ENCODE measurements around the gene ARFGAP1. TPM values are rescaled to one million over a fixed set of nuclear protein-coding genes. Genes with fewer than 3 reads are reported as not detected.
"Not testable (repeated sequence)": the region's sequence is repeated elsewhere in the genome, so short reads cannot be mapped to it uniquely, and the experiment has no call there.

The ARFGAP1 gene
- total RNA-seq, 1 donor from 2014 or later: 44.7 TPM

DNA sequence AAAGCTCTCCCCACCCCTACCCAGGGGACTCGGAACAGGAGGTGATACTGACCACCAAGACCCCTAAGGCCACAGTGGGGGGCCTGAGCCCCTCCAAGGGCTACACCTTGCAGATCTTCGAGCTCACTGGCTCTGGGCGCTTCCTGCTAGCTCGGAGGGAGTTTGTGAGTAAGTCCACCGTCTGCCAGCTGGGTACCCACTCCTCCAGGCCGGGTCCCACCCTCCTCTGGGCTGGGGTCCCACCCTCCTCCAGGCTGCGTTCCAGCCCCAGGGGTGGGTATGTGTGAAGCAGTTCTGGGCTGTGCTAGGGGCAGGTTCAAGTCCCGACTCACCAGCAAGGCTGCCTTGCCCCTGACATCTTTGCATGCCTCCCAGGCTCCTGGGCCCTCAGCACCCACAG lies 32.8 kb downstream of the ARFGAP1 start:
- H3K36me3 ChIP-seq: no peaks in the 10 kb centered on the region
- intact Hi-C loops (cut with DNase I): no loop called here
- DNase-seq (ENCODE audit: extremely low spot score in 2 of 2): no peak
- H3K27me3 ChIP-seq: no peaks in the 10 kb centered on the region
- TF ChIP-seq POLR2A (IDR thresholded peaks at IDR 0.05) (no peak), POLR2AphosphoS5 (IDR thresholded peaks at IDR 0.05; ENCODE audit: insufficient read depth in 1 of 2, low read depth in 1 of 2) (no peak)
- TF ChIP-seq, protein P1, sequence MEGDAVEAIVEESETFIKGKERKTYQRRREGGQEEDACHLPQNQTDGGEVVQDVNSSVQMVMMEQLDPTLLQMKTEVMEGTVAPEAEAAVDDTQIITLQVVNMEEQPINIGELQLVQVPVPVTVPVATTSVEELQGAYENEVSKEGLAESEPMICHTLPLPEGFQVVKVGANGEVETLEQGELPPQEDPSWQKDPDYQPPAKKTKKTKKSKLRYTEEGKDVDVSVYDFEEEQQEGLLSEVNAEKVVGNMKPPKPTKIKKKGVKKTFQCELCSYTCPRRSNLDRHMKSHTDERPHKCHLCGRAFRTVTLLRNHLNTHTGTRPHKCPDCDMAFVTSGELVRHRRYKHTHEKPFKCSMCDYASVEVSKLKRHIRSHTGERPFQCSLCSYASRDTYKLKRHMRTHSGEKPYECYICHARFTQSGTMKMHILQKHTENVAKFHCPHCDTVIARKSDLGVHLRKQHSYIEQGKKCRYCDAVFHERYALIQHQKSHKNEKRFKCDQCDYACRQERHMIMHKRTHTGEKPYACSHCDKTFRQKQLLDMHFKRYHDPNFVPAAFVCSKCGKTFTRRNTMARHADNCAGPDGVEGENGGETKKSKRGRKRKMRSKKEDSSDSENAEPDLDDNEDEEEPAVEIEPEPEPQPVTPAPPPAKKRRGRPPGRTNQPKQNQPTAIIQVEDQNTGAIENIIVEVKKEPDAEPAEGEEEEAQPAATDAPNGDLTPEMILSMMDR (IDR thresholded peaks at IDR 0.05): no peak
- H3K4me3 ChIP-seq: no peak overlapping the region
- no peaks in the 10 kb centered on the region for H3K4me1 ChIP-seq
- no peaks in the 10 kb centered on the region for H3K9me3 ChIP-seq
- no peak overlapping the region for H3K27ac ChIP-seq

DNA sequence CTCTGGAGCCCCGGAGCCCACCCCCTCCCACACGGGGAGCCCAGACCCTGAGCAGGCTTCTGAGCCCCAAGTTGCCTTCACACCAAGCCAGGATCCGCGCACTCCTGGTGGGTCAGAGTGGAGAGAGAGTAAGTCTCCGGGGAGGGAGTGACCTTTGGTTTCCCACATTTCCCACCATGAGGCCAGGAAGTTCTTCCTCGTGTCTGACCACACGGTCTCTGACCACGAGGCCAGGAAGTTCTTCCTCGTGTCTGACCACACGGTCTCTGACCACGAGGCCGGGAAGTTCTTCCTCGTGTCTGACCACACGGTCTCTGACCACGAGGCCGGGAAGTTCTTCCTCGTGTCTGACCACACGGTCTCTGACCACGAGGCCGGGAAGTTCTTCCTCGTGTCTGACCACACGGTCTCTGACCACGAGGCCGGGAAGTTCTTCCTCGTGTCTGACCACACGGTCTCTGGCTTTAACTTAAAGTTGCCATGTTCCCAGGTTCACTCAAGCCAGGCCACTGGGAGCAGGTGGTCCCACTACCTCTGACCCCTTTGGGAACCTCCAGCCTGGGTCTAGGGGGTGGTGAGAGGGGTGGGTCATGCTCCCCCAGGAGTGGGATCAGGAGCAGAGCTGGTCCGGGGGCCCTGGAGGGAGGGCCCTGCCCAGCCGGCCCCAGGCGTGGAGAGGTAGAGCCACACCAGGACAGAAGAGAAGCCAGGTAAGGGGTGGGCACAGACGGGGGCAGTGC lies 33.5 kb downstream of the ARFGAP1 start:
- H3K36me3 ChIP-seq; H3K27me3 ChIP-seq; H3K4me3 ChIP-seq; H3K4me1 ChIP-seq; intact Hi-C loops (cut with DNase I); DNase-seq (ENCODE audit: extremely low spot score in 2 of 2); H3K27ac ChIP-seq; H3K9me3 ChIP-seq: not testable (repeated sequence)

- no peaks in the 10 kb centered on the region for H3K27me3 ChIP-seq
- intact Hi-C loops (cut with DNase I): no loop called here
- TF ChIP-seq POLR2AphosphoS5 (IDR thresholded peaks at IDR 0.05; ENCODE audit: insufficient read depth in 1 of 2, low read depth in 1 of 2): no peak
Measured at GRCh38 chr20:63306673-63307537, 34.3 kb downstream of the ARFGAP1 start.

DNA sequence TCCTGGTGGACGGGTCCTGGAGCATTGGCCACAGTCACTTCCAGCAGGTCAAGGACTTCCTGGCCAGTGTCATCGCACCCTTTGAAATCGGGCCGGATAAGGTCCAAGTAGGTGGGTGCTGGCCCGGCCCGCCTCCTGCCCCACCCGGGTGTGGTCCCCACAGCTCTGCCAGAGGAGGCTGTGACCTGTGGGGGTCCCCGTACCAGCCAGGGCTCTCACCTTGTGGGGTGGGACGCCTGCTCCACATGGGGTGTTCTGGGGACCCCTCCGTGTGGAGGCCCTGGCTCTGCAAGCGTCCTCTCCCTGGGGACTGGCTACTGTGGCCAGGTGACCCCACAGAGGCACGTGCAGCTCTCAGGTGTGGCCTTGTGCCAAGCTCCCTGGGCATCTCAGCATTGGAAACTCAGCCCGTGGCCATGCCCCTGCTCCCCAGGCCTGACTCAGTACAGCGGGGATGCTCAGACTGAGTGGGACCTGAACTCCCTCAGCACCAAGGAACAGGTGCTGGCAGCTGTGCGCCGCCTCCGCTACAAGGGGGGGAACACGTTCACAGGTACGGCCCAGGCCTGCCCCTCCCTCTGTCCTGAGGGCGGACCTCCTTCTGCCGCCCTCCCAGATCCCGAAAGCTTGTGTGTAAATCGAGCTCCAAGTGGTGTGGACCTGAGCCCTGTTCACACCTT lies 35.1 kb downstream of the ARFGAP1 start:
- Histone ChIP-seq H3K27me3 (no peaks in the 10 kb centered on the region), H3K4me1 (no peaks in the 10 kb centered on the region), H3K27ac (no peak overlapping the region), H3K4me3 (no peak overlapping the region), H3K36me3 (no peaks in the 10 kb centered on the region), H3K9me3 (no peaks in the 10 kb centered on the region)
- intact Hi-C loops (cut with DNase I): no loop called here
- no peak for DNase-seq (ENCODE audit: extremely low spot score in 2 of 2)
- TF ChIP-seq POLR2AphosphoS5 (IDR thresholded peaks at IDR 0.05; ENCODE audit: insufficient read depth in 1 of 2, low read depth in 1 of 2): no peak
- TF ChIP-seq, protein P1 (IDR thresholded peaks at IDR 0.05): no peak
- TF ChIP-seq POLR2A (IDR thresholded peaks at IDR 0.05): no peak

More at GRCh38 chr20:63306673-63307537, 34.3 kb downstream of the ARFGAP1 start:
- DNase-seq (ENCODE audit: extremely low spot score in 2 of 2): no peak
- Histone ChIP-seq H3K4me3 (no peak overlapping the region), H3K36me3 (no peaks in the 10 kb centered on the region), H3K9me3 (no peaks in the 10 kb centered on the region), H3K4me1 (no peaks in the 10 kb centered on the region), H3K27ac (no peak overlapping the region)

DNA sequence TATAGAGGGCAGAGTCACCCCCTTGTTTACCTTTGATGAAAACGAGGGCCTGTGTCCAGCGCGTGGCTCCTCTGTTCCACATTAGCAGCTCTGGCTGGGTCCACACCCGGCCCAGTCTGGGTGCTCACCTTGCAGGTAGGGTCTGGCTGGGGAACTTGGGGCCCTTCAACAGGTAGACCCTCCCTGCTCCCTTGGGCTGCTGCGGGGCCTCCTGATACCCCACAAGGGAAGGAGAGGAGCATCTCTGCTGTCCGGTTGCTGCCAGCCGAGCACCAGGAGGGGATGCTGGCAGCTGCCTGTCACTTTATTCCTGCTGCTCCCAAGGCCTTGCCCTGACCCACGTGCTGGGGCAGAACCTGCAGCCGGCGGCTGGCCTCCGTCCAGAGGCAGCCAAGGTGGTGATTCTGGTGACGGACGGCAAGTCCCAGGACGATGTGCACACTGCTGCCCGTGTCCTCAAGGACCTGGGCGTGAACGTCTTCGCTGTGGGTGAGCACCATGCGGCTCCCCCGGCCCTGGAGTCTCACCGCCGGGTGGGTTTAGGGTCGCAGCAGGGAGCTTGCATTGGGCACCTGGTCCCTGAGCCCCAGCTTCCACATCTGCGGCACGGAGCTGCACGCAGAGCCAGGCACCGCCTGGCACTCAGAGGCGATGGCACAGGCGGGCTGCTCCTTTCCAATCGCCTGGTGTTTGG lies 35.8 kb downstream of the ARFGAP1 start:
- Histone ChIP-seq H3K36me3 (no peaks in the 10 kb centered on the region), H3K4me1 (no peaks in the 10 kb centered on the region), H3K27ac (no peak overlapping the region), H3K4me3 (no peak overlapping the region), H3K27me3 (no peaks in the 10 kb centered on the region), H3K9me3 (no peaks in the 10 kb centered on the region)
- intact Hi-C loops (cut with DNase I): no loop called here
- TF ChIP-seq POLR2A (IDR thresholded peaks at IDR 0.05): no peak
- TF ChIP-seq, protein P1 (IDR thresholded peaks at IDR 0.05): no peak
- no peak for TF ChIP-seq POLR2AphosphoS5 (IDR thresholded peaks at IDR 0.05; ENCODE audit: insufficient read depth in 1 of 2, low read depth in 1 of 2)
- no peak for DNase-seq (ENCODE audit: extremely low spot score in 2 of 2)

Data from vagina (tissue), 2 donors.